Small intestine (tissue), 7 donors: ENCODE measurements around the gene C1QL4. TPM values are rescaled to one million over a fixed set of nuclear protein-coding genes. Genes with fewer than 3 reads are reported as not detected.

ENCODE experiments used
- DNase-seq, 2 donors: peaks; one replicate each; pipeline versions ENCODE4 v3.0.0 to v3.0.0-alpha.2; 2013
- FAIRE-seq: peaks from 2 replicates; lab custom pipeline; 2012; peaks lifted over from hg19 to GRCh38; lab: Jason Lieb, UNC
- H3K27ac ChIP-seq, 3 donors: one replicate each; pipeline ENCODE4 v1.5.1; 2013; ENCODE audit warnings: low read length in 2 of 3, mild to moderate bottlenecking in 2 of 3, control low read depth in 1 of 3, inconsistent platforms in 1 of 3, low read depth in 1 of 3, moderate library complexity in 1 of 3
- H3K27me3 ChIP-seq, 3 donors: one replicate each; pipeline ENCODE4 v1.6.1; 2013; ENCODE audit warnings: low read length in 3 of 3, inconsistent platforms in 1 of 3; ENCODE audit not compliant: control insufficient read depth in 3 of 3, insufficient read depth in 3 of 3
- H3K36me3 ChIP-seq, 3 donors: one replicate each; pipeline ENCODE4 v1.6.1; 2013; ENCODE audit warnings: low read length in 3 of 3, inconsistent platforms in 1 of 3, low read depth in 1 of 3, mild to moderate bottlenecking in 1 of 3, moderate library complexity in 1 of 3; ENCODE audit not compliant: control insufficient read depth in 3 of 3, insufficient read depth in 2 of 3
- H3K4me1 ChIP-seq, 3 donors: one replicate each; pipeline ENCODE4 v1.6.1; 2013; ENCODE audit warnings: low read length in 2 of 3, inconsistent platforms in 1 of 3, low read depth in 1 of 3, mild to moderate bottlenecking in 1 of 3, moderate library complexity in 1 of 3; ENCODE audit not compliant: control insufficient read depth in 3 of 3, insufficient read depth in 2 of 3
- H3K4me3 ChIP-seq, 3 donors: one replicate each; pipeline ENCODE4 v1.5.1; 2013; ENCODE audit warnings: low read length in 3 of 3, control low read depth in 1 of 3, inconsistent platforms in 1 of 3, low read depth in 1 of 3, mild to moderate bottlenecking in 1 of 3, moderate library complexity in 1 of 3
- H3K9me3 ChIP-seq, 2 donors: one replicate each; pipeline ENCODE4 v1.6.1; 2013; ENCODE audit warnings: low read depth in 1 of 2, low read length in 1 of 2; ENCODE audit not compliant: control insufficient read depth in 2 of 2, insufficient read depth in 1 of 2
- WGBS, 3 donors: extraction: QIAGEN DNeasy Blood & Tissue Kit; methylation state at CpG; one replicate each; pipeline ENCODE4 v1.1.7; 2013; 5-methylcytosine and 5-hydroxymethylcytosine counted together
- polyA plus RNA-seq, 4 donors: library from polyadenylated mRNA; stranded (reverse) in 3 of 4; unstranded in 1 of 4; fragments of 200-250 nt in 3 of 4; fragments of 120-200 nt in 1 of 4; gene quantifications; one replicate each; pipeline versions ENCODE4 v1.2.1 to v1.2.3, GENCODE V29; 2013
- donor health status: healthy with polysubstance abuse.
- donor health status: control.
- donor health status: control.
- donor health status: Bipolar disorder and iron deficiency.
- donor health status: healthy.

The C1QL4 gene
- polyA plus RNA-seq, 4 donors, result 0.07 to 0.12 TPM; not detected in 2

DNA sequence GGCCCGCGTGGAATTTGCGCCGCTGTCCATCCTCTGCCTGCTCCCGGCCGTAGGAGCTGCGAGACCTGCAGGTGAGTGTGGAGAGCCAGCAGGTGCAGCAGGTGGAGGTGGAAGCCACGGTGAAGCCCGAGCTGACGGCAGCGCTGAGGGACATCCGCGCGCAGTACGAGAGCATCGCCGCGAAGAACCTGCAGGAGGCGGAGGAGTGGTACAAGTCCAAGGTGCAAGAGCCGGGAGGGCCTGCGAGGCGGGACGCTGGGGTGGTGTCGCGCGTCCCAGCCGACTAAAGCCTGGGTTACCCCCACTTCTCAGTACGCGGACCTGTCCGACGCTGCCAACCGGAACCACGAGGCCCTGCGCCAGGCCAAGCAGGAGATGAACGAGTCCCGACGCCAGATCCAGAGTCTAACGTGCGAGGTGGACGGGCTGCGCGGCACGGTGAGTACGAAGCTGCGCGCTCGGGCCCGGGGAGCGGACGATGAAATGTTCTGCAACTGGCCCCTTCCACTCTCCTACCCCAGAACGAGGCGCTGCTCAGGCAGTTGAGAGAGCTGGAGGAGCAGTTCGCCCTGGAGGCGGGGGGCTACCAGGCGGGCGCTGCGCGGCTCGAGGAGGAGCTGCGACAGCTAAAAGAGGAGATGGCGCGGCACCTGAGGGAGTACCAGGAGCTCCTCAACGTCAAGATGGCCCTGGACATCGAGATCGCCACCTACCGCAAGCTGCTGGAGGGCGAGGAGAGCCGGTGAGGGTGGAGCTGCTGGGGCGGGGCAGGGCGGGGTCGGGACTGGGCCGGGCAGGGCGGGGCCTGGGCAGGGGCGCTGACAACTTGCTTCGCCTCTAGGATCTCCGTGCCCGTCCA lies 39.9 kb downstream of the C1QL4 start:
- DNase-seq (peak; percentile 59 to 61), FAIRE-seq (no peak)
- WGBS, 3 donors, result 2 to 4% (median 3%) methylated on average over 56 to 77 of the region's 77 CpGs
- peak overlapping the region in 2 of 3 donors; percentile 1 to 11 for H3K4me3 ChIP-seq
- H3K36me3 ChIP-seq, result no peaks in the 10 kb centered on the region
- H3K27ac ChIP-seq, result no peak overlapping the region
- peaks cover 1 to 13% (median 7%) of the 10 kb centered on the region in 3 donors for H3K4me1 ChIP-seq
- H3K9me3 ChIP-seq, result no peaks in the 10 kb centered on the region
- peaks cover 9 to 80% (median 26%) of the 10 kb centered on the region in 3 donors for H3K27me3 ChIP-seq

DNA sequence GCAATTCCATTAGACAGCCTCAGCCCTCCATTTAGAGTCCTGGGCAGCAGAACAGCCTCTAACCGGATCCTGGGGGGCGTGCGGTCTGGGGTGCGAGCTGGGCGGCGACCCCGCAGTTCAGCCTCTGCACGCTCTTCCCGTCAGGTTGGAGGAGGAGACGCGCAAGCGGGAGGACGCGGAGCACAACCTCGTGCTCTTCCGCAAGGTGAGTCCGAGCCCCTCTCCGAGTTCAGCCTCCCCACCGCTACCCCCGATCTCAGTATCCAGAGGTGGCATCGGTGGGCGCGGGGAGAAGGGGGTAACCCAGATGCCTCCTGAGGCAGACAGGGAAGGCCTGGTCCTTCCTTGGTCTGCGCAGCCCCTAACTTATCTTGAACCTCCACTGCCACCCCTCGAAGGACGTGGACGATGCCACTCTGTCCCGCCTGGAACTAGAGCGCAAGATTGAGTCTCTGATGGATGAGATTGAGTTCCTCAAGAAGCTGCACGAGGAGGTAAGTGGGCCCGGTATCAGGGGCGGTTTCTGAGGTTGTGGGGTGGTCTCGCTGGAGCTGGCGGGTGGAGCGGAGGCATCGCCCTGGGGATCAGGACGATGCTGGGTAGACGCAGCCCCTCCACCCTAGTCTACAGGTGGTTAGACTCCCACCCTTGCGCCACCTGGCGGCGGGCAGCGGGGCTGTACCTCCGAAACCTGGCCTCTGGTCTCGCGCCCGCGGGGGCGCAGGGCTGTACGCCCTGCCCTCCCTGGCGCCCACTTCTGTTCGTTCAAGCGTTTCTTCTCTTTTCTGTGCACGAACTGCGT lies 40.8 kb downstream of the C1QL4 start:
- H3K4me3 ChIP-seq, result peak overlapping the region in 2 of 3 donors; percentile 11 to 15
- H3K27ac ChIP-seq, result no peak overlapping the region
- no peaks in the 10 kb centered on the region for H3K9me3 ChIP-seq
- DNase-seq, result peak; percentile 45 to 82
- FAIRE-seq, result no peak
- 18 to 21% (median 20%) methylated on average over 49 to 54 of the region's 54 CpGs for WGBS, 3 donors
- H3K36me3 ChIP-seq, result no peaks in the 10 kb centered on the region
- H3K27me3 ChIP-seq, result peaks cover 9 to 79% (median 26%) of the 10 kb centered on the region in 3 donors
- H3K4me1 ChIP-seq, result peaks cover 1 to 13% (median 7%) of the 10 kb centered on the region in 3 donors

DNA sequence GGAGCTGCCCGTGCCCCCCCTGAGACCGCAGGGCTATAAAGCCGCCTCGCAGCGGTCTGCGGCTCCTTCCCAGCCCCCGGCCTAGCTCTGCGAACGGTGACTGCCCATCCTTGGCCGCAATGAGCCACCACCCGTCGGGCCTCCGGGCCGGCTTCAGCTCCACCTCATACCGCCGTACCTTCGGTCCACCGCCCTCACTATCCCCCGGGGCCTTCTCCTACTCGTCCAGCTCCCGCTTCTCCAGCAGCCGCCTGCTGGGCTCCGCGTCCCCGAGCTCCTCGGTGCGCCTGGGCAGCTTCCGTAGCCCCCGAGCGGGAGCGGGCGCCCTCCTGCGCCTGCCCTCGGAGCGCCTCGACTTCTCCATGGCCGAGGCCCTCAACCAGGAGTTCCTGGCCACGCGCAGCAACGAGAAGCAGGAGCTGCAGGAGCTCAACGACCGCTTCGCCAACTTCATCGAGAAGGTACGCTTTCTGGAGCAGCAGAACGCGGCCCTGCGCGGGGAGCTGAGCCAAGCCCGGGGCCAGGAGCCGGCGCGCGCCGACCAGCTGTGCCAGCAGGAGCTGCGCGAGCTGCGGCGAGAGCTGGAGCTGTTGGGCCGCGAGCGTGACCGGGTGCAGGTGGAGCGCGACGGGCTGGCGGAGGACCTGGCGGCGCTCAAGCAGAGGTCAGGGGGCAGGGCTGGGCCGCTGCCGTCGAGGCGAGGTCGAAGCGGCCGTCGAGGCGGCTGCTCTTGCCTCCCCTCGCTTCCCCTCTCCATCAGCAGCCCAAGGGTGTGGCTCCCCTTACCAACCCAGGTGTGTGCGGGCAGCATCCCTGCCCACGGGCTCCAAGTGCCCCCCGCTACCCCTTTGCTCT lies 41.7 kb downstream of the C1QL4 start, which contains the start of gene PRPH:
TSS of gene PRPH (plus strand) at position 66 of the 855 bp plus-strand sequence. CDS start at position 120, 54 bp downstream.
- DNase-seq, result peak in 1 of 2 donors; percentile 48
- Histone ChIP-seq H3K27me3 (peaks cover 9 to 74% (median 26%) of the 10 kb centered on the region in 3 donors), H3K9me3 (no peaks in the 10 kb centered on the region), H3K27ac (peak within 1 kb of the TSS in 1 of 3 donors; percentile 58), H3K4me3 (peak within 1 kb of the TSS in 1 of 3 donors; percentile 15), H3K4me1 (peaks cover 1 to 13% (median 7%) of the 10 kb centered on the region in 3 donors), H3K36me3 (no peaks in the 10 kb centered on the region)
- 3 to 9% (median 8%) methylated on average over 60 to 82 of the region's 82 CpGs for WGBS, 3 donors
- FAIRE-seq, result no peak

DNA sequence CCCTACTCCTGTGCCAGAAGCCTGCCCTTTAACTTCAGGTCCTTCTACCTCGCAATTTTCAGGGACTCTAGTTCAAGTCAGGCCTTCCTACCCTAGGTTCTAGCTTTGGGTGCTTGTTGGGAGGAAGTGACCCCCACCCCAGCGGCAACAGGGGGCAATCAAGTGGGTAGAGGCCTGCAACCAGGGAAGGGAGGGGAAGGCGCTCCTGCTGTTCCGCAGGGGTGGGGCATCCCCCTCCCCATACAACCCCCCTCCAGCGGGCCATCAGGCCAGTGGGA lies 42.2 kb downstream of the C1QL4 start:
- Histone ChIP-seq H3K27me3 (peaks cover 9 to 74% (median 26%) of the 10 kb centered on the region in 3 donors), H3K4me1 (peaks cover 1 to 13% (median 7%) of the 10 kb centered on the region in 3 donors), H3K27ac (peak overlapping the region in 1 of 3 donors; percentile 58), H3K36me3 (no peaks in the 10 kb centered on the region), H3K9me3 (no peaks in the 10 kb centered on the region), H3K4me3 (no peak overlapping the region)
- 29 to 48% (median 37%) methylated on average over 4 to 5 of the region's 5 CpGs for WGBS, 3 donors
- no peak for FAIRE-seq
- DNase-seq, result no peak

DNA sequence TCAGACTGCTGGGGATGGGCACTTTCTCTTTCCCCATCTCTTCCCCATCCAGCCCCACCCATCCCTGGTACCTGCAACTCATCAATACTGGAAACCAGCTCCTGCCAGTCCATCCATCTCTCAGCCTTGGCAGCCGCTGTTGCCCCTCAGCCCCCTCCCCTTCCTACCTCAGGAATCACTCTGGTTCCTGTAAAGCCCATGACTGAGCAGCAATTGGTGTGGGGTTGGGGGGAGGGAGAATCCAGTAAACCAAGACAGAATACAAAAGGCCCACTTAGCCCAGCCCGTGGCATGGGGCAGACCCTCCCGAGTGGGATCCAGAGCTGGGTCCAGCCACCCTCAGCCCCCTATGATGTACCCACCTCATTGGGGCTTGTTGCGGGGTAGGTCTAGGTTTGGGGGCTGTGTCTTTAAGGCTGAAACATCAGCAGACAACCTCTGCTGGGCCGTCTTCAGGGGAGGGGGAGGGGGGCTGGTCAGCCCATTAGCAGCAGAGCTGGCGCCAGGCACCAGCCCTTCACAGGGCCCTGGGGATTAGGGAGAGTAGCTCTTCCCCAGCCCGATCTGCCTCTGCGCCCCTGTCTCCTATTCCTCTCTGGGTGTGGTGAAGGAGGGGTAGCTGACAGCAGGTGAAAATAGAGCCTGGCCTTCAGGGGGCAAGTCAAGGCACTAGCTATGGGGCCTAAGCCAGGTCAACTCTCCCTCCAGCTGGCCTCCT lies 42.7 kb downstream of the C1QL4 start:
- H3K27me3 ChIP-seq, result peaks cover 9 to 74% (median 26%) of the 10 kb centered on the region in 3 donors

DNA sequence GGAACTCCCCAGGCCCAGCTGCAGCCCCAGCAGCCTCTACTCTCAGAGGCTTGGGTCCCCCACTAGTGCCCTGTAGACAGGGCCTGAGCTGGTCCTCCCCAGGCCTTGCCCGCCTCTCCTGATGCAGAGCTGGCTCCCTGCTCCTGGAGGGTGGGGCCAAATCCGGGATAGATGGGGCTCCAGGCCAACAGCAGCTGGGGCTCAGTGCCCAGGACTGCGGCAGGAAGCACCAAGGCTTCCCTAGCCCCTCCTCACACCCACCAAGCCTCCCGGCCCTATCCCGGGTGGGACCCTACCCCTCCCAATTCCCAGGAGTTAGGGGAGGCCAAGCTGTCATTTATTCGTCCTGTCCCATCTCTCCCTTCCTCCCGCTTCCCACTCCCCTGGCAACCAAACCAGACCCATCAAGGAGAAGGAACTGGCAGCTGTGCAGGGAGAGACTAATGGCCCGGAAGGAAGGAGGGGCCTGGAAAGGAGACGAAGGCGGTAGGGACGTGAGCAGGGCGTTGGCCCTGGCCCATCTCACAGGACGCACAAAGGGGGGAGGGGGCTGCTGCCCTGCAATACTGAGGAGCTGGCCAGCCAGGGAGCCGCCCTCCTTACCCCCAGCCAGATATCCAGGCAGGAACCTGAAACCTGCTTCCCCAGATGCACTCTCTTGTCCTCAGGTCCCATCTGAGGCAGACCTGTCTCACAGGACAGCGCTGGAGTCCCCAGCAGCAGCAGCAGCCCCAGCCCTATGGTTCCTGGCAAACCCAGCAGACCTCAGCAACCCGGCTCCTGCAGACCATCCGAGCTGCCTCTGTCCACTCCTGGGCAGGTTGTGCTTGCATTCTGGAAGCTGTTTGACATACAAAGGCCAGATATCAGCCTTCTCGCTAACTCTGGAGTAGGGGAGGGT lies 43.7 kb downstream of the C1QL4 start:
- H3K4me1 ChIP-seq, result peaks cover 1 to 13% (median 7%) of the 10 kb centered on the region in 3 donors
- H3K27ac ChIP-seq, result peak overlapping the region in 1 of 3 donors; percentile 55
- FAIRE-seq (no peak), DNase-seq (peak in 1 of 2 donors; percentile 28)
- H3K36me3 ChIP-seq, result no peaks in the 10 kb centered on the region
- peaks cover 9 to 67% (median 24%) of the 10 kb centered on the region in 3 donors for H3K27me3 ChIP-seq
- peak overlapping the region in 1 of 3 donors; percentile 25 for H3K4me3 ChIP-seq
- H3K9me3 ChIP-seq, result no peaks in the 10 kb centered on the region
- 12 to 29% (median 24%) methylated on average over 17 to 18 of the region's 18 CpGs for WGBS, 3 donors

More for the DNA sequence above, 42.7 kb downstream of the C1QL4 start:
- FAIRE-seq, result no peak
- H3K4me3 ChIP-seq, result peak overlapping the region in 1 of 3 donors; percentile 25
- peak overlapping the region in 1 of 3 donors; percentile 58 for H3K27ac ChIP-seq
- no peaks in the 10 kb centered on the region for H3K9me3 ChIP-seq
- WGBS, 3 donors, result 66 to 77% (median 71%) methylated on average over 6 to 8 of the region's 8 CpGs
- no peak for DNase-seq
- H3K4me1 ChIP-seq, result peaks cover 1 to 13% (median 7%) of the 10 kb centered on the region in 3 donors
- no peaks in the 10 kb centered on the region for H3K36me3 ChIP-seq

DNA sequence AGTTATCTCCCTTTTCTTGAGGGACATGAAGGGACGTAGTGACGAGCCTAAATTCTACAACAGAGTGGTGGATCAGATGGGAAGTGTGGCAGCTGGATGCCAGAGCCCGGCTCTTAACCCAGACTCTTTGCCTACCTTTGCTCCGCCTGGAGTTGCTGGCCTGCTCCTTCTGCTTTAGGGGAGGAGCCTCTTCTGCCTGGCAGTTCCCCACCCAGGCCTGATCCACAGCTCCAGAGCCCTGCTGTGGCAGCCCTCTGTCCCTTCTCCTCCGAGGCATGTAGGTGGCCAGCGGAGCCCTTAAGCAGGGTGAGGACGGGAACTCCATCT lies 44.3 kb downstream of the C1QL4 start:
- Histone ChIP-seq H3K4me3 (no peak overlapping the region), H3K36me3 (no peaks in the 10 kb centered on the region), H3K4me1 (peaks cover 1 to 13% (median 7%) of the 10 kb centered on the region in 3 donors), H3K27me3 (peaks cover 9 to 65% (median 18%) of the 10 kb centered on the region in 3 donors), H3K9me3 (no peaks in the 10 kb centered on the region), H3K27ac (peak overlapping the region in 1 of 3 donors; percentile 55)
- 51 to 65% (median 64%) methylated on average over 7 of the region's 7 CpGs for WGBS, 3 donors
- DNase-seq, result no peak
- FAIRE-seq, result no peak
